ENCODE results near the gene FMO5.
"Not testable (repeated sequence)": the region's sequence is repeated elsewhere in the genome, so short reads cannot be mapped to it uniquely, and the experiment has no call there.

FMO5 gene, protein sequence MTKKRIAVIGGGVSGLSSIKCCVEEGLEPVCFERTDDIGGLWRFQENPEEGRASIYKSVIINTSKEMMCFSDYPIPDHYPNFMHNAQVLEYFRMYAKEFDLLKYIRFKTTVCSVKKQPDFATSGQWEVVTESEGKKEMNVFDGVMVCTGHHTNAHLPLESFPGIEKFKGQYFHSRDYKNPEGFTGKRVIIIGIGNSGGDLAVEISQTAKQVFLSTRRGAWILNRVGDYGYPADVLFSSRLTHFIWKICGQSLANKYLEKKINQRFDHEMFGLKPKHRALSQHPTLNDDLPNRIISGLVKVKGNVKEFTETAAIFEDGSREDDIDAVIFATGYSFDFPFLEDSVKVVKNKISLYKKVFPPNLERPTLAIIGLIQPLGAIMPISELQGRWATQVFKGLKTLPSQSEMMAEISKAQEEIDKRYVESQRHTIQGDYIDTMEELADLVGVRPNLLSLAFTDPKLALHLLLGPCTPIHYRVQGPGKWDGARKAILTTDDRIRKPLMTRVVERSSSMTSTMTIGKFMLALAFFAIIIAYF

DNA sequence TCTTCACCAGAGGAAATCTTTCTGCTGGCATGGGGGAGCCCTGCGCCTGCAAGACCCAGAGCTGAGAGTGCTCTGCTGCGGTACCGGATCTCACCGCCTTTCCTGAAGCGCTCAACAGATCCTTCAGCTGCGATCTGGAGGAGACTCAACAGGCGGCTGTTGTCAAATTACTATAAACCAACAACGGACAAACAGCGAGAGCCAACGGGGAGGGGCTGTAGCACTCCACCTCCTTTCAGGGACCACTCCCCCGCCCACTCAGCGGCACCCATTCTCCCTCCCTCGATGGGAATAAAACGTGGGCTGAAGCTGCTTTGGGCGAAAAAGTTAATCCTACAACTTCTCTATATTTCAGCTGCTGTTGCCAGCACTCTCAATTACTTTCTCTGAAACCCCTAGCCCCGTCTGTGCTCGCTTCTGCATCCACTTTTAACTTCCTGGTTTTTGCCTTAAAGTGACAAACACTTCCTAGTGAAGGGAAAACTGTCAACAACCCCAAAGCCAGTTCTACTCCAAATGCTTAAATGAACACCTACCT, at the start of gene FMO5:
Gene FMO5 (minus strand): TSS at position 147 of the 538 bp plus-strand sequence. CDS start 310 bp downstream, outside the sequence.
- DNase-seq: peak; percentile 45

GRCh38 chr1:147273409-147274336, 48.5 kb upstream of the FMO5 start:
- peak; percentile 66 for DNase-seq

GRCh38 chr1:147272042-147272441, 46.9 kb upstream of the FMO5 start:
- DNase-seq: no peak

- no peak for DNase-seq
These were observed 45.6 kb upstream of the FMO5 start for GRCh38 chr1:147270721-147271120.

GRCh38 chr1:147267711-147268110, 42.6 kb upstream of the FMO5 start:
- no peak for DNase-seq

GRCh38 chr1:147266381-147266780, 41.2 kb upstream of the FMO5 start:
- no peak for DNase-seq

- DNase-seq: no peak
These were observed 39.1 kb upstream of the FMO5 start for GRCh38 chr1:147264158-147264768.

DNA sequence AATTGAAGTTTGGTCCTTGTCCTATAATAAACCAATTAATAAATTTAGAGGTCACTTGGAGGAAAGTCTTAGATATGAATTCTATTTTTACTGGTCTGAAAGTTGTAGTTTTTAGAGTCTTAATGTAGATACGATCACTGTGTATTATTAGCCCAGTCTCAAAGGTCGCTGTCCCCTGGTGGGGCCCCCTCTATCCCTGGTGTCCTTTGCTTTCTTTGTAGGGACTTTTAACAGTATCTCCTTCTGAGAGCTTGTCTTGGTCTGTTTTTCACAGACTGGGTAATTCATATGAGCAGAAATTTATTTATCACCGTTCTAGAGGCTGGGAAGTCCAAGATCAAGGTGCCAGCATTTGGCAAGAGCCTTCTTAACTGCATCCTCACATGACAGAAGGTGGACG, 35.8 kb upstream of the FMO5 start:
- DNase-seq: no peak

GRCh38 chr1:147252540-147252939, 27.4 kb upstream of the FMO5 start:
- no peak for DNase-seq

- DNase-seq: no peak
These were observed 22.6 kb upstream of the FMO5 start for GRCh38 chr1:147247656-147248238.

- no peak for DNase-seq
These were observed 21.9 kb upstream of the FMO5 start for GRCh38 chr1:147246910-147247655.

DNA sequence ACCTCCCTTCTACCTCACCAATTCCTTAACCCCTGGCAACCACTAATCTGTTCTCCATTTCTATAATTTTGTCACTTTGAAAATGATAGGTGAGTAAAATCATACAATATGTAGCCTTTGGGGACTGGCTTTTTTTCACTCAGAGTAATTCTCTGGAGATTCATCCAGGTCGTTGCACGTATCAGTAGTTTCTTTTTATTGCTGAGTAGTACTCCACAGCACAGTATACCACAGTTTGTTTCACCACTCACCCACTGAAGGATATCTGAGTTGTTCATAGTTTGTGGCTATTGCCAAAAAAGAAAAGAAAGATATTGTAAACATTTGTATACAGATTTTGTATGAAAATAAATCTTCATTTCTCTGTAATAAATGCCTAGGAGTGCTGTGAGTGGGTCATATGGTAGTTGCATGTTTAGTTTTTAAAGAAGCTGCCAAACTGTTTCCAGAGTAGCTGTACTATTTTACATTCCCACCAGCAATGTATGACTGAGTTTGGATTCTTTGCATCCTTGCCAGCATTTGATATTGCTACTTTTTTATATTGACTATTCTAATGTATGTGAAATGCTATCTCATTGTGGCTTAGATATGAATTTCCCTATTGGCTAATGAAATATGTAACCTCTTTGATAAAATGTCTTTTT, 21.0 kb upstream of the FMO5 start:
- DNase-seq: no peak

DNA sequence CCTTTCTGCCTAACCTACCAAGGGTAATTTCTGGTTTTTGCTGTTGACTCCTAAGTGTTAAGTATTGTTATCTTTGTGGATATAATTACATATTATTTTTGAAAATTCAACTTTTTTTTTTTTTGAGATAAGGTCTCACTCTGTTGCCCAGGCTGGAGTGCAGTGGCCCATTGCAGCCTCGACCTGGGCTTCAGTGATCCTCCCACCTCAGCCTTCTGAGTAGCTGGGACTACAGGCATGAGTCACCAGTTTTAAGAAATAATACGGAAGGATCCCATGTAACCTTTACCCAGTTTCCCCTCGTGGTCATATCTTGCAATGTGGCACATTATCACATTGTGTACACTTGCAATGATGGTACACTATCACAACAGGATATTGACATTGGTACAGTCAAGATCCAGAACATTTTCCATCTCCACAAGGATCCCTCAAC, 20.5 kb upstream of the FMO5 start:
- DNase-seq: no peak

DNA sequence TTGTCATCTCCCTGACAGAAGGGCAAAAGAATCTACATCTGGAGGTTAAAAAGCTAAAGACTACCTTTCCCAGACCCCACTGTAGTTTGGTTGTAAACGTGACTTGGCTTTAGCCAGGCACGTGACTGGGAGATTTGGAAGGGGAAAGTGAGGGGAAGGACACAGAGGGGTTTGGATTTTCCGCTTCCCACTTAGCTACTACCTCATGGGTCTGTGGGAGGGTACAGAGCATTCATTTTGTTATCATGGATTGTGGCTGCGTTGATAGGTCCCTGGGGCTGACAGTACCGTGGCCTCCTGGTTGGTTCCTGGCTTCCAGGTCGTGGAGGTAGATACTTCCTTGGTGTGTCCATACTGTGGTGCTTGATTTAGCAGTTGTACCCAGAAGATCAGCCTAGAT, 20.0 kb upstream of the FMO5 start:
- DNase-seq: no peak

DNA sequence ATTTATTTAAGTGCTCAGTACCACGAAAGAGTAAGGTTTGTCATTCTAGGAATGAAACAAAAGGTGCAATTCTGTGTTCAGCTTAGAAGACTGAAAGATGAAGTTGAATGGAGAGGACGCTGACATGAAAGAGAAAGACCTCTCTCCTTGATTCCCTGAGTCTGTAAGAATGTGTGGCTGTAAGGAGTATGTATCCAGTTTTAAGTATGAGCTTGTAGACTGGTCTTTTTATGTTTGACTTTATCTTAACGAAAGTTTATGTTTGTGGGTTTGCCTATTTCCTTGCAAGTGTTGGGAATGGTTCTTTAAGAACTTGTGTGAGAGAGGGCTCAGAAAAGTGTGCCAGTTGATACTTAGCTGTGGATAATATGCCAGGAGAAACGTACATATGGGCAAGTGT, 18.7 kb upstream of the FMO5 start:
- no peak for DNase-seq

GRCh38 chr1:147243228-147243685, 18.1 kb upstream of the FMO5 start:
- no peak for DNase-seq

DNA sequence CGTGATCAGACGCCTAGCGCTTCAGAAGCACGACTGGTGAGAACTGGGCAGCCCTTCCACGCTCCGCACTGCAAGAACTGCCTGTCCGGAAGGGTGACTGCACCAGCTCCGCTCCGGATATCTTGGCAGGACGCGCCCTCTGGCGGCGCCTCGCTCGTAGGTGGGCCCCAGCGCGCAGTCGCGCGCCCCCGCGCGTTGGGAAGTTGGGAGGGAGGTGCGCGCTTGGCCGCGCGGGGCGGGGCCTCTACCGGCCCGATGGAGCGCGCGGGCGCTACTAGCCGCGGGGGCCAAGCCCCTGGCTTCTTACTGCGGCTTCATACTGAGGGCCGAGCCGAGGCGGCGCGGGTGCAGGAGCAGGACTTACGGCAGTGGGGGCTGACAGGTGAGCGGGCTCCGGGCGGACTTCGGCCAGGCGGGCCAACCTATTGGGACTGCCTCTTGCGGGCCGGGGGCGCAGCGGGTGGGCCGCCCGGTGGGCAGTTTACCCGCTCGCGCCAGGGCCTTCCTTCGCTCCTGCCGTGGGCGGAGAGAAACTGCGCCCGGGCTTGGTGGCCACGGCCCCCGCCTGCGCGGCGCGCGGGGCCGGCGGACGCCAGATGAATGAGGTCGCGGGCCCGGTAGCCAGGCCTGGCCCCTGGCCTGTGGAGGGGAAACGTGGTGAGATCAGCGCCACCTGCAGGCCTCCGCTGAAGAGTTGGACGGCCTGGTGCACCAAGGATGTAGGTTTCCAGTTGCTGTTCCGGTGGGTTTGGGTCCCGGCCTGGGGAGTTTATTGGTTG, 17.5 kb upstream of the FMO5 start, which contains the start of gene CHD1L:
Gene CHD1L (plus strand): TSS at position 236 of the 779 bp plus-strand sequence. CDS start 20 bp downstream, at position 256.
- DNase-seq: peak; percentile 94

DNA sequence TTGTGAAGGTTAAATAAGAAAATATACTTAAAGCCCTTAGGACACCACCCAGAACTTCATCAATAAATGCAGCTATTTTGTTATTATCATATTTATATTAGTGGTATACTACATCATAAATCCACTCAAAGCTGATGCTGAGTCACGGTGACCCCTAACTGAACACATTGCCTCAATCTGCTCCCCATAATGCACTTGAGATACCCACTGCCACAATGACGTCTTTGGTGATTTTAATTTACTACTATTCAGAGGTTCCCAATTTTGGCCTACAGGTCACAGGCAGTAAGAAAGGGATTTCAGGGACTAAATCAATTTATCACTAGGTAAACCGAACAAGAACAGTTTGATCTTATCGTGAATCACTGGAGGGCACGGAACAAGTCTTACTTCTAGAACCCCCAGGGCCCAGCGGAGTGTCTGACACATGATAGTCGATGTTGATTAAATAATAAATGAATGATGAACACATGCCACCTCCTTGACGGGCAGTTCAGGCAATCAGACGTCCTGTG, 16.9 kb upstream of the FMO5 start:
- DNase-seq: no peak

DNA sequence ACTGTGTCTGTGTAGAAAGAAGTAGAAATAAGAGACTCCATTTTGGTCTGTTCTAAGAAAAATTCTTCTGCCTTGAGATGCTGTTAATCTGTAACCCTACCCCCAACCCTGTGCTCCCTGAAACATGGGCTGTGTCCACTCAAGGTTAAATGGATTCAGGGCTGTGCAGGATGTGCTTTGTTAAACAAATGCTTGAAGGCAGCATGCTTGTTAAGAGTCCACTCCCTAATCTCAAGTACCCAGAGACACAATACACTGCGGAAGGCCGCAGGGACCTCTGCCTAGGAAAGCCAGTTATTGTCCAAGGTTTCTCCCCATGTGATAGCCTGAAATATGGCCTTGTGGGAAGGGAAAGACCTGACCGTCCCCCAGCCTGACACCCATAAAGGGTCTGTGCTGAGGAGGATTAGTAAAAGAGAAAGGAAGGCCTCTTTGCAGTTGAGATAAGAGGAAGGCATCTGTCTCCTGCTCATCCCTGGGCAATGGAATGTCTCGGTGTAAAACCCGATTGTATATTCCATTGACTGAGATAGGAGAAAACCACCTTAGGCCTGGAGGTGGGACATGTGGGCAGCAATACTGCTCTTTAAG, 15.1 kb upstream of the FMO5 start:
- DNase-seq: not testable (repeated sequence)

All from COR-L47 (cell line).